ENCODE data around the gene DCST1.

DNA sequence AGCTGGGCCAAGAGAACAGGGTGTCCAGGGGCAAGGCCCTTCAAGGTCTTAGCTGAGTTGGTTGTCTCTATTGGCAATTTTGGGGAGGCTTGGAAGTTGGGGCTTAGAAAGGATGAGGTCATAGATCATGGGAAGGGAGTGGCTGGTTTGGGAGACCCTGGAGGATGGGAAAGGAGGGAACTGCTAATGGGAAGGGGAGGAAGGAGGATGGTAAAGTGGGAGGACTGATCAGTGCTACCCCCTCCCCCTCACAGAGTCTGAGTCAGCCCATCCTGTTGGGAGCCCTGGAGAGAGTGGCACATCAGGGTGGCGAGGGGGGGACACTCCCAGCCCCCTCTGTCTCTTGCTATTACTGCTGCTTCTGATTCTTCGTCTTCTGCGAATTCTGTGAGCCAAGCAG, 35.0 kb downstream of the DCST1 start:
- TF ChIP-seq, protein P1, sequence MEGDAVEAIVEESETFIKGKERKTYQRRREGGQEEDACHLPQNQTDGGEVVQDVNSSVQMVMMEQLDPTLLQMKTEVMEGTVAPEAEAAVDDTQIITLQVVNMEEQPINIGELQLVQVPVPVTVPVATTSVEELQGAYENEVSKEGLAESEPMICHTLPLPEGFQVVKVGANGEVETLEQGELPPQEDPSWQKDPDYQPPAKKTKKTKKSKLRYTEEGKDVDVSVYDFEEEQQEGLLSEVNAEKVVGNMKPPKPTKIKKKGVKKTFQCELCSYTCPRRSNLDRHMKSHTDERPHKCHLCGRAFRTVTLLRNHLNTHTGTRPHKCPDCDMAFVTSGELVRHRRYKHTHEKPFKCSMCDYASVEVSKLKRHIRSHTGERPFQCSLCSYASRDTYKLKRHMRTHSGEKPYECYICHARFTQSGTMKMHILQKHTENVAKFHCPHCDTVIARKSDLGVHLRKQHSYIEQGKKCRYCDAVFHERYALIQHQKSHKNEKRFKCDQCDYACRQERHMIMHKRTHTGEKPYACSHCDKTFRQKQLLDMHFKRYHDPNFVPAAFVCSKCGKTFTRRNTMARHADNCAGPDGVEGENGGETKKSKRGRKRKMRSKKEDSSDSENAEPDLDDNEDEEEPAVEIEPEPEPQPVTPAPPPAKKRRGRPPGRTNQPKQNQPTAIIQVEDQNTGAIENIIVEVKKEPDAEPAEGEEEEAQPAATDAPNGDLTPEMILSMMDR (conservative IDR thresholded peaks at IDR 0.05 in 1 of 2, IDR thresholded peaks at IDR 0.05 in 1 of 2; ENCODE audit: extremely low read depth in 1 of 2, insufficient read depth in 1 of 2, low read depth in 1 of 2, low read length in 2 of 2), result no peak
- TF ChIP-seq EZH2 (IDR thresholded peaks at IDR 0.05; ENCODE audit: borderline replicate concordance, low read length), result no peak

Data from mammary epithelial cell (primary cell).